SK-N-SH treated with all-trans-retinoic acid at 6 μM for 48 hours (cell line): Measurements from ENCODE around the gene DMD.

Experiments used
- CSDC2 ChIP-seq: fragments of 250-450 bp; sonication (Bioruptor Pico); IDR thresholded peaks from 2 replicates; pipeline ENCODE4 v1.5.0; 2020; ENCODE audit warnings: mild to moderate bottlenecking, moderate library complexity
- ISL1 ChIP-seq: fragments of 250-450 bp; sonication (Bioruptor Pico); IDR thresholded peaks from 2 replicates; pipeline ENCODE4 v2.1.2; 2022; ENCODE audit warnings: mild to moderate bottlenecking, moderate library complexity
- PATZ1 ChIP-seq: fragments of 250-450 bp; sonication (Bioruptor Pico); IDR thresholded peaks from 2 replicates; pipeline ENCODE4 v1.8.0; 2020; ENCODE audit warnings: mild to moderate bottlenecking, moderate library complexity, borderline replicate concordance
- POU6F1 ChIP-seq: fragments of 250-450 bp; sonication (Bioruptor Pico); IDR thresholded peaks from 2 replicates; pipeline ENCODE4 v1.8.0; 2021; ENCODE audit warnings: low read depth, mild to moderate bottlenecking, moderate library complexity, borderline replicate concordance
- RARB ChIP-seq: fragments of 250-450 bp; sonication (Bioruptor Pico); IDR thresholded peaks from 2 replicates; pipeline ENCODE4 v1.8.0; 2021; ENCODE audit warnings: mild to moderate bottlenecking, moderate library complexity
- TCF4 ChIP-seq: fragments of 250-450 bp; sonication (Bioruptor Pico); IDR thresholded peaks from 2 replicates; pipeline ENCODE4 v1.8.0; 2021; ENCODE audit warnings: mild to moderate bottlenecking, moderate library complexity, borderline replicate concordance
- TSHZ2 ChIP-seq: fragments of 250-450 bp; sonication (Bioruptor Pico); IDR thresholded peaks from 2 replicates; pipeline ENCODE4 v1.5.0; 2020; ENCODE audit warnings: mild to moderate bottlenecking, moderate library complexity
- ZFP3 ChIP-seq: fragments of 250-450 bp; sonication (Bioruptor Pico); IDR thresholded peaks from 2 replicates; pipeline ENCODE4 v1.5.0; 2020; ENCODE audit warnings: mild to moderate bottlenecking, moderate library complexity
- ZFP30 ChIP-seq: fragments of 450-650 bp; formaldehyde crosslinking; IDR thresholded peaks from 2 replicates; pipeline ENCODE4 v1.5.0; 2022; ENCODE audit warnings: mild to moderate bottlenecking, moderate library complexity
- ZNF565 ChIP-seq: fragments of 450-650 bp; formaldehyde crosslinking; conservative IDR thresholded peaks from 2 replicates; pipeline ENCODE4 v1.5.0; 2020; ENCODE audit warnings: low read depth, mild to moderate bottlenecking, moderate library complexity
- ZNF8 ChIP-seq: fragments of 450-650 bp; formaldehyde crosslinking; IDR thresholded peaks from 2 replicates; pipeline ENCODE4 v1.5.0; 2020; ENCODE audit warnings: mild to moderate bottlenecking, moderate library complexity

- no peak for TF ChIP-seq RARB (CRISPR knock-in tag)
- TF ChIP-seq ZFP3 (CRISPR knock-in tag): no peak
- no peak for TF ChIP-seq PATZ1 (CRISPR knock-in tag)
- TF ChIP-seq CSDC2 (CRISPR knock-in tag): no peak
- no peak for TF ChIP-seq ZNF8 (CRISPR knock-in tag)
- TF ChIP-seq ZFP30 (CRISPR knock-in tag): no peak
- no peak for TF ChIP-seq ISL1 (CRISPR knock-in tag)
- no peak for TF ChIP-seq ZNF565 (CRISPR knock-in tag)
- no peak for TF ChIP-seq POU6F1
- no peak for TF ChIP-seq TSHZ2 (CRISPR knock-in tag)
- TF ChIP-seq TCF4 (CRISPR knock-in tag): no peak
These were observed 1620.7 kb downstream of the DMD start for GRCh38 chrX:31590581-31591114.
